Esophagus mucosa (tissue), 1 donor: ENCODE results near the gene RPL9. TPM values are rescaled to one million over a fixed set of nuclear protein-coding genes. Genes with fewer than 3 reads are reported as not detected.
A peak's percentile ranks its signal among the peaks of the same experiment; 100 is the strongest.
"Not testable (repeated sequence)": the region's sequence is repeated elsewhere in the genome, so short reads cannot be mapped to it uniquely, and the experiment has no call there.

Source experiments
- ATAC-seq: fragments of 200-7000 bp; cut with Tn5 transposase; one replicate; pipeline ENCODE4 v1.9.1; 2020
- total RNA-seq: library from RNA; stranded (reverse); gene quantifications from one replicate; pipeline ENCODE4 v1.2.4, GENCODE V29; 2023
- donor health status: DM: yes; HTN: yes; CAD: no.

Gene RPL9
- 1,488 TPM for total RNA-seq

DNA sequence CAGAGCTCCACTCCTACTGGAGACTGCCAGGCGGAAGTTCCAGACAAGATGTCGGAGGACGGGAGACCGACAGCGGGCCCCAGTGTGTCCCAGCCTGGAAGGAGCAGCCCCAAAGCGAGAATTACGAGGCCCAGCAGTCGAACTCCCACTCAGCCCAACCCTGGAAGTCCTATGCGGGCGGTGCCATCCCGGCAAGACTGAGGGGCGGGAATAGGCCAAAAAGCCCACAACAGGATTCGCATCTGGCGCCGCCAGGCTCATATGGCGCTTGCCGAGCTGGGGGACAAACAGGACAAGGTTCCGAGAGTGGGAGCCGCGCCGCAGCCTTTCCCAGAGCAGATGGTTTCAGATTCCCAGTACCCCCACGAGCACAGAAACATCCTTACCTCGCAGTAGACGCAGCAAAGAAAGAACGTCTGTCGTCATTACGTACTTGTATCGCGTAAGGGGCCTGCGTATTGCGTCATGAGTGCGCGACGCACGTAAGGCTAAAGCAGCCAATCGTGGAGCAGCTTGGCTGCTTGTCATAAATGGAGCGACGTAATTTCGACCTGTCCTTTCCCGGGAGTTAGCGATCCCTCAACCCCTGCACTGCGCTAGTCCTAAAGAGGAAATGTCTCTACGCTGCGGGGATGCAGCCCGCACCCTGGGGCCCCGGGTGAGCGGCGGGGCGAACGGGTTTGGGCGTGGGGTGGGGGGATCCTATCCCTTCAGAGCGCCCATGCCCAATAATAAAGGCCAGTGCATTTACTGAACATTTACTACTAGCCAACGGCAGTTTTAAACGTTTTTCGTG, at the start of gene RPL9, which contains the start of gene LIAS:
Gene RPL9, minus strand, starts transcription at position 418 of the 796 bp plus-strand sequence. CDS start 483 bp downstream, outside the sequence.
Gene LIAS, plus strand, starts transcription at position 552 of the 796 bp plus-strand sequence. Its CDS starts 62 bp downstream, at position 614.
- ATAC-seq: peak; percentile 97

DNA sequence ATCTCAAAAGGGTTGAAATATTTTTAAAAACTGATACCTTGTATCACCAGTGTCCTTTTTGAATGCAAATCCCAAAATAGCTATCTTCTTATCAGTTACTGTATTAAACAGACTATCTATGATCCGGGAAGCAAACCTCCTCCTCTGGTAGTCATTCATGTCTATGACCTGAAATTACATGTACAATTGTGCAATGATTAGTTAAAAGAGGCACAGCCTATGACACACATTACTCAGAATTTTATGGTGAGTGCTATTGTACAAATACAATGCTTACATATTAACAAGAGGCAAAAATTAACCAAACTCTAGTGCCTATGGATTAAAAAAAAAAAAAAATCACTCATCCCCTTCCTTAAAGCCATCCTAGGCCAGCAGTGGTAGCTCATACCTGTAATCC, 46.9 kb upstream of the RPL9 start:
- peak; percentile 67 for ATAC-seq

GRCh38 chr4:39504538-39504937, 45.8 kb upstream of the RPL9 start:
- no peak for ATAC-seq

- not testable (repeated sequence) for ATAC-seq
These were observed 43.9 kb upstream of the RPL9 start for GRCh38 chr4:39502664-39503035.

DNA sequence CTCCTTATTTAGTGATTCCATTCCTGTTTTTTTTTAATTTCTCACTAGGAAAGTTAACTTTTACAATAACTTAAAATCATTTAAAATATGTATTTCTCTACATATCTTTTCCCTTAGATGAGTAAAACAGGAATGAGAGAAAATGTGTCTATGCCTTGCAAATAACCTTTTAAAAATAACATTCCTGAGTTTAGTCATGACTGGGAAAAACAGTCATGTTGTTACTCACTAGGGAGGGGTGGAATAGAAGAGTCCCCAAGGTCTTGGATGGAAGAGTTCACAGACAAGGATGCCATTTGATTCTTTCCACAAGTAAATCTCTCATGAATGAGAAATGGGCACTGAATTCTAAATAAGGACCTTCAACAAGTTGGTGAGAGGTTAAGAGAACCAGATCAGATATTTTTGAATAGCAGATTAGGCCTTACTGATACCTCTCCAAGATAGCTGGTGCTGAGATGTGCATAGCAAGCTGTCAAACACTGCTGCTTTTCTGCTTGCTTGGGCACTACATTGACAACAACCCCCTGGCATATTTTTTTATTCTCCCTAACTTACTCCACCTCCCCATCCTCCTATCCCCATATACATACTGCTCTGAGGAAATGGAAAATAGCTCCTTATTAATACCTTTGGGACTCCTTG, 43.4 kb upstream of the RPL9 start:
- ATAC-seq: no peak

- no peak for ATAC-seq
These were observed 40.0 kb upstream of the RPL9 start for GRCh38 chr4:39498727-39499020.

DNA sequence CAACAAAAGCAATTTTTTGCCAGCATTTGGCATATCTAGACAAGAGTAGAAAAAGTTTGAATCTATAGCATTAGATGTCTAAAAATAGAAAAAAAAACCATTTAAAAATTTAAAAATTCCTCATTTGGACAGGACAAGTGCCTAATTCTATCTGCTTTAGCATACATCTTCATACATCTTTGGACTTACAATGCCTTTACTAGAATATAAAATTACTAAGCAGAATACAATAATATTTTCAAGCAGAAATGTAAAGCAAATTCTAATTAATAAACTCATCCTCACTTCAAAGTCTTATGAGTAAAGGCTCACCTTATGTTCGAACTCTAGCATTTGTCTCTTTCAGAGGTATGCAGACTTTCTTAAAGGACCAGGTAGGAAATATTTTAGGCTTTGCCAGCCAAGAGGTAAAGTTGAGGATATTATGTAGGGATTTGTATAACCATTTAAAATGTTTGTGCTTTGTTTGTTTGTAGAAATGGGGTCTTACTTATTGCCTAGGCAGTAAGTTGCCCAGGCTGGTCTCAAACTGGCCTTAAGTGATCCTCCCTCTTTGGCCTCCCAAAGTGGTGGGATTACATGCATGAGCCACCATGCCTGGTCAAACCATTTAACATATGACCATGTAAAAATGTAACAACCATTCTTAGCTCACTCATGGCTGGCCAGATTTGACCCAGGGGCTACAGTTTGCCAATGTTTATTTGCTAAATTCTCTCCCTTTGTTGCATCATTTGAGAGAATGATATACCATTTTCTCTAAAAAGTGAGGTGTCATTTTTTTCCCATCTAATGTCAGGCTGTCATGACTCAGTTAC, 39.4 kb upstream of the RPL9 start:
- no peak for ATAC-seq

- peak; percentile 99 for ATAC-seq
These were observed 36.9 kb upstream of the RPL9 start for GRCh38 chr4:39495446-39496213.

- no peak for ATAC-seq
These were observed 35.6 kb upstream of the RPL9 start for GRCh38 chr4:39494354-39494753.

GRCh38 chr4:39490322-39490721, 31.6 kb upstream of the RPL9 start:
- no peak for ATAC-seq

- no peak for ATAC-seq
These were observed 27.6 kb upstream of the RPL9 start for GRCh38 chr4:39486221-39486804.

GRCh38 chr4:39484582-39485272, 26.0 kb upstream of the RPL9 start:
- no peak for ATAC-seq

GRCh38 chr4:39480902-39481695, 22.4 kb upstream of the RPL9 start:
- no peak for ATAC-seq

DNA sequence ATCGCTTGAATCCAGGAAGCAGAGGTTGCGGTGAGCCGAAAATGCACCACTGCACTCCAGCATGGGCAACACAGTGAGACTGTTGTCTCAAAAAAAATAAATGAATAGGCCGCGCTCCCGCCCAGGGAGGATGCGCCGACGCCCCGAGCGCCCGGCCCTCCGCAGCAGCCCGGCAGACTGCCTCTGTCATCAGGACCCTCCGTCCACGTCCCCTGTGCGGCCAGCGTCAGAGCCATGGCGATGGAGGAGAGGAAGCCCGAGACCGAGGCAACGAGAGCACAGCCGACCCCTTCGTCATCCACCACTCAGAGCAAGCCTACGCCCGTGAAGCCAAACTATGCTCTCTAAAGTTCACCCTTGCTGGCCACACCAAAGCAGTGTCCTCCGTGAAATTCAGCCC, 21.5 kb upstream of the RPL9 start:
- no peak for ATAC-seq

- ATAC-seq: no peak
These were observed 17.6 kb upstream of the RPL9 start for GRCh38 chr4:39476187-39476895.

GRCh38 chr4:39472396-39472795, 13.7 kb upstream of the RPL9 start:
- ATAC-seq: no peak

GRCh38 chr4:39470402-39470801, 11.7 kb upstream of the RPL9 start:
- ATAC-seq: no peak

DNA sequence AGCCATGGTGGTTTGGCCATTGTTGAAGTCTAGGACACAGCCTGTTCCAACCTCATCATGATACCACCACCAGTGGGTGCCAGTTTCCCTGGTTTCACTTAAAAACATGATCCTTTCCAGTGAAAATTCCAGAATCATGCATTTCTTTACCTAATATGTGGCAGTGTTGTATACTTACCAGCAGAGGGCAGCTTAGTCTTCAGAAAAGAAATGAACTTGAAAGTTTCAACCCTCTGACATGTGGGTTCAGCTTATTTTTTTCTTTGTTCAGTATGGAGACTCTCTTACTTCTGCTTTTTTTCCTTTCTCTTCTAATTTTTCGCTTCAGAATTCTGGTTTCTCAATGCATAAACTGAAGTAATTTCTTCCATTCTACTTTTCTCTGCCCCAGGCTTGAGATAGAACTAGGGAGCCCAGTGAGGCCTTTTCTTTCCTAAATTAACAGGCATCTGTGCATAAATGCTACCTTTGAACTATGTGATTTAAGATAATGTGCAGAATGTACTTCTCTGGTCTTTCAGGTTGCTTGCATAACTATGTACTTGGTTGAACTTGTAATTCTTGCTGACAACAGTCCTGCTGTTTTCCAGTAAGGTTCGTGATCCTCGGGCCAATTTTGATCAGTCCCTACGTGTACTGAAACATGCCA, 10.8 kb upstream of the RPL9 start:
- ATAC-seq: peak; percentile 80

- ATAC-seq: no peak
These were observed 8.7 kb upstream of the RPL9 start for GRCh38 chr4:39467464-39467863.

- ATAC-seq: peak; percentile 67
These were observed 8.0 kb upstream of the RPL9 start for GRCh38 chr4:39466747-39467146.
